GM18873 (cell line): Measurements from ENCODE around the gene CYTH4.

Experiments
- ATAC-seq: cut with Tn5 transposase; IDR thresholded peaks from one replicate; pipeline ENCODE4 v1.9.1; 2021; ENCODE audit warnings: mild to moderate bottlenecking, moderate library complexity, moderate number of reproducible peaks; ENCODE audit not compliant: unreplicated experiment, low FRiP score

The CYTH4 gene

GRCh38 chr22:37308385-37309200 lies 26.3 kb downstream of the CYTH4 start:
- no peak for ATAC-seq

GRCh38 chr22:37309211-37310074 lies 27.1 kb downstream of the CYTH4 start:
- no peak for ATAC-seq

DNA sequence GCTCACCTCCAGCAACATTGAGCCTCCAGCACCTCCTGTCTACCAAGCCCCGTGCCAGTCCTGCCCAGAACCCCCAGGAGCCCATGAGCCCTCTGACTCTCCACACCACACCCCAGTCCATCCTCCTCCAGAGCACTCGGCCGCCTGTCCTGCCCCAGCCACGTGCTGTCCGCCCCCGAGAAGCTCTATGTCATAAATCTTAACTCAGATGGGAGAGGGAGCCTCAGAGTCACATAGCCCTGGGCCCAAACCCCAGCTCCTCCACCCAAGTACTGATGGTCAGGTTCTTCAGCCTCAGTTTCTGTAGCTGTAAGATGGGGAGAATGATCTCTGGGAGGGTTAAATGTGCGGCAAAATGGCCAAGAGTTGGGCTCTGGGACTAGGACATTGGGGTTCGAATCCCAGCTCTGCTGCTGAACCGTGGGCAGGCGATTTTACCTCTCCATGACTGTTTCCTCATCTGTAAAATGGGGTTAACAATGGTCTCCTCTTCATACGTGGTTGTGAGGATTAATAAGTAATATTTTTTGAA lies 27.8 kb downstream of the CYTH4 start:
- no peak for ATAC-seq

DNA sequence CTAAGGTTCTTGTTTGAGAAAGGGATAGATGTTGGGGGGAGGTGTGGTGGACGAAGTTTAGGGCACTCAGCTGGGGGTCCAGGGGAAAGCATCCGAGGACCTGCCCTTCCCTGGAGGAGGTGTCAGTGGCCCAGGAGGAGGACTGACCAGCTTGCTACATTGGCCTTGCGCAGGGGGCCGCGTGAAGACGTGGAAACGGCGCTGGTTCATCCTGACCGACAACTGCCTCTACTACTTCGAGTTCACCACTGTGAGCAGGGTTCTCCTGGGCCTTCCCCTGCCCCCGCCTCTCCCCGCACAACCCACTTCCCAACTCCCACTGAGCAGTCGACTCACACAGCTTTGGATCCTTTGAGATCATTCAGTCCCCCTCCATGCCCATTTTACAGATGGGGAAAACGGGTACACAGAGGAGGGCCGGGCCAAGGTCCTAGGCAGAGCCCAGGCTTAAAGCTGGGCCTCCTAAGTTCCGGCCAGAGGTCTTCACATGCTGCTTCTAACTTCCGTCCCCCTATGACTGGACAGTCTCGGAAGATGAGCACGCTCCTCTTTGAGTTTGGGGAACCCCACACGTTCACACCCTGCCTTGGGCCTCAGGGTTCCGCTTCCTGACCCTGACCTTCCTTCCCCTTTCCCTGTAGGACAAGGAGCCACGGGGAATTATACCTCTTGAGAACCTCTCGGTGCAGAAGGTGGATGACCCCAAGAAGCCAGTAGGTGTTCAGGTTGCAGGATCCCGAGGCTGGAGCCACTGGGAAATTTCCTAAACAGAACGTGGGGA lies 28.7 kb downstream of the CYTH4 start:
- no peak for ATAC-seq

DNA sequence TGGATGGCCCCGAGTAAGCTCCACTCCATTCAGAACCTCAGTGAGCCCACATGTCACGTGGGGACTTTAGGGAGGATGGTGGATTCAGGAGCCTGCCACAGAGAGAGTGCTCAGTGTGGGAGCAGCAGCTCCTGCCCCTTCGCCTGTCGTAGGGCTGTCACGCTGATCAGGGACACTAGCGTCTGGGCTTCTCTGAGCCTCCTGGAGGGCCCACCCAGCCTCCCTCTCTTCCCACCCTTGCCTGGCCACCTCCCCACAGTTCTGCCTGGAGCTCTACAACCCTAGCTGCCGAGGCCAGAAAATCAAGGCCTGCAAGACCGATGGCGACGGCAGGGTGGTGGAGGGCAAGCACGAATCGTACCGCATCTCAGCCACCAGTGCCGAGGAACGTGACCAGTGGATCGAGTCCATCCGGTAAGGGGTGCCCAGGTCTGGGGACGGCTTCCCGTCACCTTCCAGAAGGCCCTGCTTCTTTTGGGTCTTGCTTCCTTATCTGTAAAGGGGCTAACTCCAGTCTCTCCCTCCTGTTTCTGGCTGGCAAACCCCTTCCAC lies 29.5 kb downstream of the CYTH4 start:
- no peak for ATAC-seq

DNA sequence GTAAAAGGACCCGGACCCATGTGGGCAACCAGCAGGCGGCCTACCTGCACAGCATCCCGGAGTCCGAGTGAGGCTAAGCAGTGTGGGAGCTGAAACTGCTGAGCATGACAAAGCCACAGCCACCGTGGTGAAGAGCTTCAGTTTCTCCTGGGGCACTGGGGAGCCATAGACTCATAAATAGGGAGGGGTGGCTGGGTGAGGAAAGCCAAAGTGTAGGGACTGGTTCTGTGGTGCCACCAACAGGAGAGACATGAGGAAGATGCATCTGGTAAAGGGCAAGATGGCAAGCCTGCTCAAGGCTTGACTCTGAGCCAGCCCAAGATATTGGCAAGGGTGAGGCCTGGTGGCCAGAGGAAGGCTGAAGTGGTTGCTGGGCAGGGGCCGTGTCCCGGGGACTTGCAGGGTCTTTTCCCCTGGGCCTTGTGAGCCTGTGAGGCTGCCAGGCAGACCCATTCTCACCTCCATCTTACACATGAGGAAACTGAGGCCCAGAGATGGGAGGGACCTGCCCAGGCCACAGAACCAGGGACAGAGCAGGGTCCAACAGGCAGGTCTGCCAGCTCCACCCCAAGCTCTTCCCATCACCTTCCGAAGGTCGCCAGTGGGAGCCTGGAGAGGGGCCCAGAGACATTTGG lies 30.4 kb downstream of the CYTH4 start:
- no peak for ATAC-seq

DNA sequence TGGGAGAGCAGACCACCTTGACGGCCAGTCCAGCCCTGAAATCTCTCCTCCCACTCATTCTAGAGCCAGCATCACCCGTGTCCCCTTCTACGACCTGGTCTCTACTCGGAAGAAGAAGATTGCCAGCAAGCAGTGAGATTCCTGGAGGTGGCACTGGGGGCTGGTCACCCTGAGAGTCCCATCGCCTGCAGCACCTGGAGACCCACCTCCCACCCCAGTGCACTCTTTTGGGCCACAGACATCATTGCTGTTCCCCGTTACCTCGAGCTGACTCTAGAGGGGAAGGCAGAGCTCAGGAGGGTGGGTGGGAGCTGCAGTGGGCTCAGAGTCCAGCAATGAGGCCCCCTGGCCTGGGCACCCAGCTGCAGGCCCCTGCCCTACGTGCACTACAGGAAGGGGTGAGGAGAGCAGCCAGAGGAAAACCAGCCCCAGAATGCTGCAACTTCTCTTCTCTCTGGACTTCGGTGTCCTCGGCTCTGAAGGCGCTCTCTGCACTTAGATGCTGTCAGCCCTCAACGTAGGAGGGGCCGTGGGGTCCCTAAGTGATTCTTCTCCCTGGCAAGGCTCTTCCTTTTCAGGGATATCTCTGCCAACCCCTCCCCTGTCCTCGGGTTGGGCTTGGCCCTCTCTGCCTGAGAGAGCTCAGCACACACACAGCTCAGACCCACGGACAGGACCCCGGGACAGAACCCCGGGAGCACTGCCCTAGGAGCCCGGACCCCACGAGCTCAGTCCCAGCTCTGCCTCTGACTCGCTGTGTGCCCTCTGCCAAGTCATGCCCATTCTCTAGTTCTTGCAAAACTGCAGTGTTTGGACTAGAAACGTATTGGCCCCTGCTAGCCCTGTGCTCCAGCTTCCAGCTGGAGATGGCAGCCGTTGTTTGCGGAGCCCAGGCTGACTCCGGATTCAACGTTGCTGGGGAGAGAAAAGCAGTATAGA lies 31.3 kb downstream of the CYTH4 start:
- ATAC-seq: no peak

GRCh38 chr22:37314315-37315074 lies 32.2 kb downstream of the CYTH4 start:
- ATAC-seq: no peak

DNA sequence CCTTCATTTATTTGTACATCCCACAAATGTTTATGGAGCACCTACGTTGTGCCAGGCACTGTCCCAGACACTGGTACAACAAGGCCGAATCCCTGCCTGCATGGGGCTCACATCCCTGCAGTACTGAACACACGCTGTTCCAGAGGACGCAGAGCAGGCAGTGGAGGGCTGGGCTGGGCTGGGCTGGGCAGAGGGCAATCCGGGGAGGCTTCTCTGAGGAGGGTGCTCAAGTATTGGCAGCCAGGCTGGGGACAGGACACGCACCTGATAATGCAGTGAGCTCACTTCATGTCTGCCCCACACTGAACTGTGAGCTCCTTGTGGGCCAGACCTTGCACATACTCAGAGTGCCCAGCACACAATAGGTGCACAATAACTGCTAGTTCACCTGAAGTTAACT lies 34.1 kb downstream of the CYTH4 start:
- no peak for ATAC-seq

DNA sequence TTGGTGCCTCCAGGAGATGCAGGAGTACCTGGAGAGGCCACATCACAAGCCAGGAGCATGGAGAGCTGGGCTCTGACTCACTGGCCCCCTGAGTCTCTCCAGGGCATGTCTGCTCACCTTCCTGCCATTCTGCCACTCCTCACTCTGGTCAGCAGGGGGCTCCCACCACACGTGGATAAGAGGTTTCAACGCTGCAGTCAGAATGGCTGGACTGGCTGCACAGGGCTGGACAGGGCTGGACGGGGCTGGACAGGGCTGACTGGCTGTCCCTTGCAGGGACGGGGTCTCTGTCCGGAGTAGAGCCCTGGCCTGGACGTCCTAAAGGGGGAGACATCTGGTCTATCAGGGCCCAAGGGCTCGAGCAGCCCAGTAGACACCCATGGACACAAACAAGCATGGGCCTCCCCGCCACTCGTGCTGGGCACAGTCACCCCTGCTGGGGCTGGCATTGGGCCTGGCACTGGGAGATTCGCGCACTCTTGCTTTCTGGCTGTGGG lies 34.6 kb downstream of the CYTH4 start:
- no peak for ATAC-seq

- no peak for ATAC-seq
Observed at GRCh38 chr22:37317698-37318210, 35.4 kb downstream of the CYTH4 start.

GRCh38 chr22:37318364-37319109 lies 36.2 kb downstream of the CYTH4 start:
- ATAC-seq: no peak

GRCh38 chr22:37319469-37319868 lies 37.2 kb downstream of the CYTH4 start:
- ATAC-seq: no peak

DNA sequence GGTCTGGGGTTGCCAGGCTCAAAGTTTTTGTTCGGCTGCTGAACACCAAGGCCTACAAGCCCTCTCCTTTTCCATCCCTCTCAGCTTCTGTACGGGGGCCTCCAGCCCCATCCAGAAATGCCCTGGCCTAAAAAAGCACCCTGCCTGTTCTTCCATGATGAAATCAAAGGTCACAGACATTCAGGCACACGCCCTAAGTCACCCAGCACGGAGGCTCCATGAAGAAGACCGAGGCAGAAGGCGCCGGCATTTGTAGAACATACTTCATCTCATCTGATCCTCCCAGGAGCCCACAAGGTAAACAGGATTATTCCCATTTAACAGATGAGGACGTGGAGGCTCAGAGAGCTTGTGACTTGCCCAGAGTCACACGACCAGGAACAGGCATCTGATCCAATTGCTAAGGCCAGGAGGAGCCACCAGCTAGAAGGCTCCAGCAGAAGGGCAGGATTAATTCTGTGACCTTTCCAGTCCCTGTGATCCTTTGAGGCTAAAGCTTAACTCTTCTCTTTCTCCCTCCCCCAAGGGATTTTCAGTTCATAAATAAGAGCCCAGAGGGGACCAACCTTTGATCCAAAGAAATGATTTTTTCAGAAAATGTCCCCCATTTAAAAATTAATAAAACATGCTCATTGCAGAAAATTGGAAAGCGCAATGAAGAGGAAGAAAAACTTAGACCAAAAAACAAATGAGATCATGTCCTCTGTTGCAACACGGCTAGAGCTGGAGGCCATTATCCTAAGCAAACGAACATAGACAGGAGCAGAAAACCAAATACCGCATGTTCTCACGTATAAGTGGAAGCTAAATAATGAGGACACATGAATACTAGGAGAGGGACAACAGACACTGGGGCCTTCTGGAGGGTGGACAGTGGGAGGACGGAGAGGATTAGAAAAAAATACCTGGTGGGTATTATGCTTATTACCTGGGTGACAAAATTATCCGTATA lies 38.7 kb downstream of the CYTH4 start:
- no peak for ATAC-seq

GRCh38 chr22:37324340-37325038 lies 42.2 kb downstream of the CYTH4 start:
- ATAC-seq: no peak
